ENCODE data around the gene SLC28A1. TPM values are rescaled to one million over a fixed set of nuclear protein-coding genes. Genes with fewer than 3 reads are reported as not detected.
A peak's percentile ranks its signal among the peaks of the same experiment; 100 is the strongest.

SLC28A1 gene
- total RNA-seq, 1 experiment from 2014 or later, result 0.13 TPM

- Histone ChIP-seq H3K4me1 (ENCODE audit: insufficient read depth, low read length) (no peaks in the 10 kb centered on the region), H3K23ac (ENCODE audit: insufficient read length, low read depth, low read length) (no peak overlapping the region), H2BK20ac (ENCODE audit: low read depth, low read length, poor library complexity, severe bottlenecking) (no peak overlapping the region), H3K18ac (ENCODE audit: insufficient read length, low read depth, low read length) (peak overlapping the region; percentile 82), H3K56ac (ENCODE audit: insufficient read length, low read depth, low read length) (no peak overlapping the region), H4K5ac (ENCODE audit: insufficient read length, low read depth, low read length) (no peak overlapping the region), H2BK15ac (ENCODE audit: low read depth, low read length) (no peak overlapping the region), H3K79me1 (ENCODE audit: insufficient read depth, low read depth, low read length, poor library complexity, severe bottlenecking) (no peaks in the 10 kb centered on the region), H2AK5ac (ENCODE audit: insufficient read length, low read length) (no peak overlapping the region), H2AFZ (ENCODE audit: low read length) (no peak overlapping the region), H4K91ac (ENCODE audit: insufficient read length, low read depth, low read length) (no peak overlapping the region), H3K9ac (ENCODE audit: extremely low read depth, insufficient read length, low read length) (peak overlapping the region; percentile 37), H3K4ac (ENCODE audit: low read depth, low read length) (no peak overlapping the region), H3K14ac (ENCODE audit: insufficient read depth, low read length) (peak overlapping the region; percentile 2; the same call in 1 of the 2 replicates), H2BK120ac (ENCODE audit: low read depth, low read length, poor library complexity, severe bottlenecking) (no peak overlapping the region), H3K27ac (ENCODE audit: insufficient read length, low read depth, low read length) (no peak overlapping the region), H3K79me2 (ENCODE audit: insufficient read depth, low read length) (no peaks in the 10 kb centered on the region), H3K9me3 (ENCODE audit: control insufficient read depth, low read depth, low read length) (no peaks in the 10 kb centered on the region), H3T11ph (ENCODE audit: low read length) (no peak overlapping the region), H2BK12ac (ENCODE audit: insufficient read length, low read depth, low read length) (no peak overlapping the region), H3K4me2 (ENCODE audit: insufficient read depth, insufficient read length, low read length) (peak overlapping the region; percentile 70), H2BK5ac (ENCODE audit: insufficient read length, low read length) (no peak overlapping the region), H4K8ac (replicated peaks; ENCODE audit: insufficient read length, low read depth, low read length) (no peak overlapping the region), H3K23me2 (ENCODE audit: insufficient read length, low read depth, low read length, poor library complexity, severe bottlenecking) (peaks cover 7% of the 10 kb centered on the region), H4K20me1 (ENCODE audit: control insufficient read depth, insufficient read depth, insufficient read length) (no peaks in the 10 kb centered on the region), H3K27me3 (ENCODE audit: insufficient read depth, low read length) (peaks cover 5% of the 10 kb centered on the region; the same call in 1 of the 2 replicates)
- H3K27me3 Mint-ChIP-seq (ENCODE audit: low read depth), result peaks cover 65% of the 10 kb centered on the region
- no peaks in the 10 kb centered on the region; a peak in 3 of 5 replicates for H3K9me3 Mint-ChIP-seq
- peak overlapping the region in 2 of 3 experiments; percentile 75 to 94; a peak in 2 of 7 replicates for H3K27ac Mint-ChIP-seq
- H3K4me1 Mint-ChIP-seq, result peaks cover 19 to 21% of the 10 kb centered on the region in 2 experiments
- WGBS (ENCODE audit: extremely low coverage, insufficient read length, low lambda C conversion rate), result no CpG with 5 or more reads among the region's 66 CpGs
- no peaks in the 10 kb centered on the region for H3K36me3 Mint-ChIP-seq (ENCODE audit: insufficient read depth in 1 of 3, low read depth in 3 of 3)
- peak overlapping the region; percentile 83 to 90 for H3K4me3 Mint-ChIP-seq
- DNase-seq, result peak; percentile 92
- TF ChIP-seq CTCF (conservative IDR thresholded peaks at IDR 0.05), result no peak
These were observed 96.0 kb downstream of the SLC28A1 start for GRCh38 chr15:84980196-84981053.

Measured in H9 (cell line).